AG09319 (cell line): ENCODE measurements around the gene SFMBT2.
"Not testable (repeated sequence)": the region's sequence is repeated elsewhere in the genome, so short reads cannot be mapped to it uniquely, and the experiment has no call there.

Experiments used
- DNase-seq: peaks from one replicate; pipeline ENCODE4 v3.0.0-alpha.2; 2010; ENCODE audit warnings: low read depth; ENCODE audit errors: extremely low read depth
- CTCF ChIP-seq: IDR thresholded peaks from 2 replicates; pipeline ENCODE4 v1.5.1; 2011; ENCODE audit warnings: low read depth, mild to moderate bottlenecking, inconsistent platforms, low read length, moderate library complexity

SFMBT2 gene

GRCh38 chr10:7401156-7401555 is 9.7 kb downstream of the SFMBT2 start:
- no peak for TF ChIP-seq CTCF
- no peak for DNase-seq

GRCh38 chr10:7400068-7400715 is 10.6 kb downstream of the SFMBT2 start:
- TF ChIP-seq CTCF = no peak
- DNase-seq = no peak

- TF ChIP-seq CTCF = no peak
- DNase-seq = no peak
Observed at GRCh38 chr10:7399533-7399932, 11.3 kb downstream of the SFMBT2 start.

GRCh38 chr10:7397049-7398035 is 13.5 kb downstream of the SFMBT2 start:
- TF ChIP-seq CTCF = no peak
- no peak for DNase-seq

GRCh38 chr10:7392301-7392700 is 18.5 kb downstream of the SFMBT2 start:
- DNase-seq = not testable (repeated sequence)

GRCh38 chr10:7391748-7392147 is 19.1 kb downstream of the SFMBT2 start:
- DNase-seq = no peak
- no peak for TF ChIP-seq CTCF

- not testable (repeated sequence) for DNase-seq
Observed at GRCh38 chr10:7390689-7391110, 20.1 kb downstream of the SFMBT2 start.

- TF ChIP-seq CTCF = no peak
Observed at GRCh38 chr10:7389844-7390243, 21.0 kb downstream of the SFMBT2 start.

More at GRCh38 chr10:7389844-7390243, 21.0 kb downstream of the SFMBT2 start:
- DNase-seq = no peak
